GM19043 (cell line): Measurements from ENCODE around the gene CEBPZOS.

ENCODE experiments used
- ATAC-seq: cut with Tn5 transposase; IDR thresholded peaks from one replicate; pipeline ENCODE4 v1.9.1; 2021; ENCODE audit warnings: low read depth; ENCODE audit not compliant: unreplicated experiment

CEBPZOS gene

GRCh38 chr2:37231241-37232130, 35.2 kb downstream of the CEBPZOS start, which contains the start of the genes CEBPZ and NDUFAF7:
TSS of gene CEBPZ (minus strand) at chr2:37231596. CDS start at chr2:37231567, 29 bp downstream.
TSS of gene NDUFAF7 (plus strand) at chr2:37231658. CDS start at chr2:37231706, 48 bp downstream.
- ATAC-seq = peak; percentile 92

DNA sequence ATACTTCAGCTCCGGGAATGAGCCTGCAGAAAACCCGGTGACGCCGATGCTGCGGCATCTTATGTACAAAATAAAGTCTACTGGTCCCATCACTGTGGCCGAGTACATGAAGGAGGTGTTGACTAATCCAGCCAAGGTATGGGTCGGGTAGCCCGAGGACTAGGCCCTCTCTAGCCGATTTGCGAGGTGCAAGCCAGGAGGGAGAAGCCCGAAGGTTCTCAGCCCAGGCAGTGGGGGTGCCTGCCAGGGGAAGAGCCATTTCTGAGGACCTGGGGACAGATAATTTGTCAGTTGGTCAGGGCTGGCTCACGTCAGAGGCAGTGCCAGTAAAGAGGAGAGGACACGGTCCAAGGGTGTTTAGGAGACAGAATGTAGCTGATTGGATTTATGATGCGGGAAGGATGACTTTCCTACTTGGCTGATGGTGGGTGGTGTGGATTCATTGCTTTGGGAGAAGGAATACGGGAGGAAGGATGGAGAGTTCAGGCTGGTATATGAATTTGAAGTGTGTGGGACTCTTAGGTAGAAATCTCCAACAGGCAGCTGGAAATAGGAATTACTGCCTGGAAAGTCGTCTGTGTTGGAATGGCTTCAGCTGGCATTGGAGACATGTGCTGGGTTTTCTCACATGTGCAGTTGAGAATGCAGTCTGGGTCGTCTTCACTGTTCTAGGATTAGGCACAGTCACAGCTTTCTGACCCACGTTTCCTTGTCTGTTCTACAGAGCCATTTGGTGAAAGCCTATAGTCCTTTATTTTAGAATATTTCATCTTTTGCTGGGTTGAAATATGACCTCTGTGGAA, 36.0 kb downstream of the CEBPZOS start:
- no peak for ATAC-seq

DNA sequence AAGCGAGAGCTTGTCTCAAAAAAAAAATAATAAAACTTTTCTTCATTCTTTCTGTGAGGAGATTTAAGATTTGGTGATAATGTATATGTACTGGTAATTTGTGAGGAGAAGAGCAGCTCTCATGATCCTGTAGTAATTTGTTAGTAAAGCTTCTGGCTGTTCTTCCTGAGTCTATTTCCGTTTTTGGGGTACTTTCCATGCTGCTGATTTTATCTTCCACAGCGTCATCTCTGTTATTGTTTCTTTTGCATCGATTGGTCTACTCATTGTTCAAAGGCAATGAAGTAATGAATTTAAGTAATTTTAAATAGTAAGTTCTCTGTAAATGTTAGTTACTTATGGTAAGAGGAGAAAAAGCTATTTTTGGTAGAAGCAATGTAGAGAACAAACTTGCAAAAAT, 47.1 kb downstream of the CEBPZOS start:
- ATAC-seq = no peak

DNA sequence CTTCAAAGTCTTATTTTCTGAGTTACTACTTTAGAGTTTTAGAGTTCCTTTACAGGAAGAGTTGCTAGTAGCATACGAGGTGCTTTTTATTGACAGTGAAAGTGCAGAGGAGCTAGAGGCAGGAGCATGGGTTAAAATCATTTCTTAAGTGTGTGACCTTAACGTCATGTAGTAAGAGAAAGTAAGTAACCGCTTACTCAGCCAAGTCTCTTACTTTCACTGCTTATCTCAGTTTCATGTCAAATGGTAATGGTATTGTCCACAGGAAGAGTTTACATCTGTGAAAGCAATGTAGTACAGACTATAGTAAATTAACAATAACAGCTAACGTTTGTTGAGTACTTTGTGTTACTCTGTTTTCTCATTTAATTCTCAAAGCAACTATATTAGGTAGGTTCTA, 47.7 kb downstream of the CEBPZOS start:
- peak; percentile 77 for ATAC-seq

- ATAC-seq = no peak
Measured at GRCh38 chr2:37244755-37245154, 48.5 kb downstream of the CEBPZOS start.

- no peak for ATAC-seq
Measured at GRCh38 chr2:37246205-37246604, 49.9 kb downstream of the CEBPZOS start.

DNA sequence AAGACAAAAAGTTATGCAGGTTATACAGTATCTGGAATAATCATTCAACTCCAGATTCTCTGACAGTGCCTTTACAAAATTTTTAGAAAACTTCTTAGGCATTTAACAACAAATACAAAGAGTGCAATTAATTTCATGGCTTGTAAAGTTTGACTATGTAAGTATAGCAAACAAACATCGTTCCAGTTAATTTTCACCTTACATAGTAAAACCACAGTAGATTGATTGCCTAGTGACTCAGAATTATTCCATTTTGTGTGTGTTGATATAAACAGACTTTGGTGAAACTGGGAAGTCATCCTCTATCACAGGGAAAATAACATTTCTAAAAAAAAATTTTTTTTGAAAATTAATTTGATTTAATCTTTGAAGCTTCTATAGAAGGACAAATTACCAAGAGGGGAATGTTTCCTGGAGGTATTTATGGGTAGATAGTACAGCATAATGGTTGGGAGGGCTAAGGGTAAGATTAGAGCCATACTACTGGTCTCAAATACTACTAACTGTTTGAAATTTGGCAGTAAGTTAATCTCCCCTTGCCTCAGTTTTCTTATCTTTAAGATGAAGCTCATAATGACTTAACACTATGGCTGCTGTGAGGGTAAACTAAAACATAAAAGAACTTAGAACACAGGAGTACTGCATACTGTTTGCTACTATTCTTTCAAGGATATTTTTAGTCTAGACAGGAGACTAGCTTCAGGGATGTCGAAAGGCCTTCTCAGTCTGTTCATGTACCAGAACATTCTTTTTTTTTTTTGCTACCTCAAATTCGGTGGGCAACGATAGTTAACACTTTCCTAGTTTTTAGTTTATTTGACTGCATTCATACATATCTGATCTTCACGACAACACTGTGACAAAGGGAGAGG, 54.8 kb downstream of the CEBPZOS start:
- no peak for ATAC-seq
